GM19452 (cell line): ENCODE data around the gene PHACTR2.
"Not testable (repeated sequence)": the region's sequence is repeated elsewhere in the genome, so short reads cannot be mapped to it uniquely, and the experiment has no call there.

Experiments
- ATAC-seq: cut with Tn5 transposase; IDR thresholded peaks from one replicate; pipeline ENCODE4 v1.9.1; 2021; ENCODE audit not compliant: unreplicated experiment

The PHACTR2 gene

GRCh38 chr6:143738072-143738690, 60.4 kb downstream of the PHACTR2 start:
- not testable (repeated sequence) for ATAC-seq

GRCh38 chr6:143739341-143739851, 61.6 kb downstream of the PHACTR2 start:
- no peak for ATAC-seq

GRCh38 chr6:143740213-143740612, 62.4 kb downstream of the PHACTR2 start:
- no peak for ATAC-seq

GRCh38 chr6:143741480-143741879, 63.7 kb downstream of the PHACTR2 start:
- no peak for ATAC-seq

- ATAC-seq = no peak
Observed at GRCh38 chr6:143742070-143742954, 64.5 kb downstream of the PHACTR2 start.

GRCh38 chr6:143742955-143743255, 65.1 kb downstream of the PHACTR2 start:
- no peak for ATAC-seq

GRCh38 chr6:143743301-143744166, 65.8 kb downstream of the PHACTR2 start:
- ATAC-seq = no peak

- no peak for ATAC-seq
Observed at GRCh38 chr6:143744551-143745165, 66.9 kb downstream of the PHACTR2 start.

GRCh38 chr6:143745166-143746133, 67.7 kb downstream of the PHACTR2 start:
- ATAC-seq = no peak

GRCh38 chr6:143746202-143747119, 68.7 kb downstream of the PHACTR2 start:
- ATAC-seq = no peak

GRCh38 chr6:143747347-143747842, 69.6 kb downstream of the PHACTR2 start:
- no peak for ATAC-seq

- ATAC-seq = no peak
Observed at GRCh38 chr6:143749891-143750290, 72.1 kb downstream of the PHACTR2 start.

GRCh38 chr6:143750877-143751276, 73.1 kb downstream of the PHACTR2 start:
- no peak for ATAC-seq

- ATAC-seq = no peak
Observed at GRCh38 chr6:143752459-143752858, 74.7 kb downstream of the PHACTR2 start.

- no peak for ATAC-seq
Observed at GRCh38 chr6:143753678-143754077, 75.9 kb downstream of the PHACTR2 start.

GRCh38 chr6:143754204-143754603, 76.4 kb downstream of the PHACTR2 start:
- ATAC-seq = no peak

GRCh38 chr6:143755301-143755744, 77.6 kb downstream of the PHACTR2 start:
- no peak for ATAC-seq

- no peak for ATAC-seq
Observed at GRCh38 chr6:143757346-143757832, 79.6 kb downstream of the PHACTR2 start.
